GM13976 (cell line): Measurements from ENCODE around the gene SLC6A6.

Experiments
- DNase-seq: peaks from one replicate; pipeline ENCODE4 v3.0.0; 2012; ENCODE audit warnings: low spot score
- CTCF ChIP-seq: IDR thresholded peaks from 2 replicates; pipeline ENCODE4 v1.5.1; 2012; ENCODE audit warnings: borderline replicate concordance, mild to moderate bottlenecking; ENCODE audit not compliant: insufficient read depth; ENCODE audit errors: extremely low read depth, missing control alignments, control extremely low read depth
- in situ Hi-C: fragments of 300-500 bp; cut with MboI; formaldehyde crosslinking; loops from one replicate; pipeline ENCODE4 v1.12.0; 2022; ENCODE audit warnings: low sequenced_read_pairs, mixed read lengths, inconsistent platforms; ENCODE audit not compliant: unreplicated experiment

SLC6A6 gene

GRCh38 chr3:14451844-14452739 lies 49.7 kb downstream of the SLC6A6 start:
- DNase-seq: no peak
- no peak for TF ChIP-seq CTCF
- in situ Hi-C loops: no loop called here

GRCh38 chr3:14452740-14453710 lies 50.6 kb downstream of the SLC6A6 start:
- TF ChIP-seq CTCF: no peak
- no peak for DNase-seq
- in situ Hi-C loops: no loop called here

GRCh38 chr3:14453876-14454638 lies 51.7 kb downstream of the SLC6A6 start:
- in situ Hi-C loops: no loop called here
- TF ChIP-seq CTCF: no peak
- DNase-seq: no peak

GRCh38 chr3:14454639-14455310 lies 52.4 kb downstream of the SLC6A6 start:
- DNase-seq: no peak
- in situ Hi-C loops: no loop called here
- no peak for TF ChIP-seq CTCF

GRCh38 chr3:14455571-14456317 lies 53.3 kb downstream of the SLC6A6 start:
- in situ Hi-C loops: no loop called here
- DNase-seq: no peak

More at GRCh38 chr3:14455571-14456317, 53.3 kb downstream of the SLC6A6 start:
- no peak for TF ChIP-seq CTCF
